Stimulated activated CD8-positive, alpha-beta memory T cell treated with anti-CD3 and anti-CD28 coated beads, Interleukin-7, amount 100 ng/mL, for 1 hour (primary cell): ENCODE measurements around the gene SLC38A6.

Experiments used
- DNase-seq, 2 donors: peaks; one replicate each; pipeline ENCODE4 v3.0.0-alpha.2; 2020; ENCODE audit warnings: low read depth in 2 of 2

Gene SLC38A6

DNA sequence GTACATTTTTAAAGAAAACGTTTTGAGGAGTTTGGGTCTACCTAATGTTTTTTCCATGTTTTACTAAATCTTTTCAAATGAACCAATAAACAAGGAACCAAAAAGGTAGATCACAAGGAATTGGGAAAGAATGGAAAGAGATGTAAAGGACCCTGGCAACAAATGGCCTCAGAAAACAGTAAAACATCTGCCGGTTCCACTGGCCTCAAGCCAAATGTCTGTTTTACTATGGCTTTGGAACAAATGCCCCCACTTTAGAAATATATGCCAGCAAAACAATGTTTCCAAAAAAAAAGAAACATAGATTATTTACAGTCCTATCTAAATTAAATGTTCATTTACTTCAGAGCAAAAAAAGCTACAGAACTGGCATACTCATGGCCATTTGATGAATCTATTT is 3.2 kb upstream of the SLC38A6 start:
- DNase-seq = no peak

GRCh38 chr14:60981633-60982455 is 799 bp downstream of the SLC38A6 start:
- DNase-seq = no peak

DNA sequence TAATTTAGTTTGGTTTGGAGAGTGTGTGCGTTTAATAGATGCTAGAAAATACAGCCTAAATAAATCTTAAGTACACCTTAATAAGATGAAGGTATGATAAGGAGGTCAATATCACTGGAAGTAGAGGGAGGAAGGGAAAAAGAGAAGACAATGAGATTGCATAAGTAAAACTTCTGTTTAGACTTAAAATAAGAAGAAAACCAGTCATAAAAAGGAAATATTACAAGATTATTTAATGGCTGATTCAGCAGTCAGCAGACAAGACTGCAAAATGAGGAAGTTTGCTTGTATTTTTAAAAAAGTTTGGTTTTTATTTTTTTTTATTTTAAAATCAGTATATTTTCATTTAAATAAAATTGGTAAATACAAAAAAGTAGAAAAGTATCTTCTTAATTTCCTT is 3.2 kb downstream of the SLC38A6 start:
- DNase-seq = no peak

DNA sequence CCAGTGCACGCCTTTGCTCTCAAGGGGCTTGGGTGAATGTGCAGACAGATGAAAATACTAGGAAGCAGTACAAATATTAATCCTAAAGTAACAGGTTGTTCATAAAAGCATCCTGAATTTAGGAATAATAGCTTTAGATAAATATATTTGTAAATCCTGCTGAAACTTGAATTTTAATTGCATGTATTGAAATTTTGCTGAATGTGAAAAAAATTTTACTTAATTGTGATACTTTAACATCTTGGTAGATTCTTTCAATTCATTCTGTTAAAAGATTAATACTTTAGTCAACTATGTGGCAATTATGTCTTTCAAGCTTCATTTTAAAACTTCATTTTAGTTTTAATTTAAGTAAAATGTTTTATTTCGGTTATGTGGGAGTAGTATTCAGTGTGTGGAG is 5.5 kb downstream of the SLC38A6 start:
- DNase-seq = no peak

GRCh38 chr14:60989599-60989998 is 8.6 kb downstream of the SLC38A6 start:
- DNase-seq = no peak

- DNase-seq = no peak
These were observed 17.6 kb downstream of the SLC38A6 start for GRCh38 chr14:60998617-60999016.

DNA sequence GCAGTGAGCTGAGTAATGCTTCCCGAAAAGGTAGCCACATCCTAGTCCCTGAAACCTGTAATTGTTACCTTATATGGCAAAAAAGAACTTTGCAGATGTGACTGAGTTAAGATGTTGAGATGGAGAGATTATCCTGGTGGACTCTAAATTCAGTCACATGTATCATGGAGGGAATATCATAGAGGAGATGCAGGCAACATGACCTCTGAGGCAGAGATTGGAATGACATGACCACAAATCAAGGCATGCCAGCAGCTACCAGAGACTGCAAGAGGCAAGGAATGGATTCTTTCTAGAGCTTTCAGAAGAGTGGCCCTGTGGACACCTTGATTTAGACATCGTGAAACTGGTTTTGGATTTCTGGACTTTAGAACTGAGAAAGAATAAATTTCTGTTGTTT is 18.5 kb downstream of the SLC38A6 start:
- no peak for DNase-seq

DNA sequence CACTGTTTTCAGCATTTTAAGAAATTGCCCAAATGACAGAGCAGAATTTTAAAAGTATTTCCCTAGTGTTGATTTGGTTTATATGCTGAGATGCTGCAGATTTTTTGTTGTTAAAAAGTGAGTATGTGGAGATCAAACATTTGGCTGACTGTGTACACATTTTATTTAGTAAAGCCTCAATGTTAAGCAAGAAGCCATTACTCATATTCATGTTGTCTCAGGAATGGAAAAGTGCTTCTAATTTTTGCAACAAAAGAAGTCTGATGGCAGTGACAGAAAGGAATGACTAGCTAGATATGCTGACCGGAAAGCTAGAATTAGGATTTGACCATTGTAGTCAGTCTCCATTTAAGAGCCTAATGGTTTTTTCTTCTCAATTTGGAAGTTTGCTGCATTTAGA is 22.5 kb downstream of the SLC38A6 start:
- DNase-seq = no peak

GRCh38 chr14:61019537-61019936 is 38.5 kb downstream of the SLC38A6 start:
- no peak for DNase-seq

GRCh38 chr14:61025251-61026223 is 44.5 kb downstream of the SLC38A6 start:
- DNase-seq = peak in 1 of 2 donors; percentile 4

DNA sequence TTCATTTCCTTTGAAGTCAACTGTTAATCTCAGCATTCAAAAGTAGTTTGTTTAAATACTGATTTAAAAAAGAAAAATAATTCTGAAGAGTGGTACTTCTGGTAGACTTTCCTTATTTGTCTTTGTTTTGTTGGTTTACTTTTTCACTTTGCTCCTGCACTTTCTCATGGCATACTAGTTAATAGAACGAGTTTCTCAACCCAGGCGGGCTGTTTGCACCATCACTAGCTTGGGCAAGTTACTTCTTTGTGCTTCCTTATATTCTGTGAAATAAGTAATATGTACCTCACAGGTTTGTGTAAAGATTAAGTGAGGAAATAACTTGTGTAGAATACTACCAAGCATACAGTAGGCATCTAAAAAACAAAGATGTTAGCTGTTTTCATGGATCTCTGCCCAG is 45.5 kb downstream of the SLC38A6 start:
- no peak for DNase-seq

DNA sequence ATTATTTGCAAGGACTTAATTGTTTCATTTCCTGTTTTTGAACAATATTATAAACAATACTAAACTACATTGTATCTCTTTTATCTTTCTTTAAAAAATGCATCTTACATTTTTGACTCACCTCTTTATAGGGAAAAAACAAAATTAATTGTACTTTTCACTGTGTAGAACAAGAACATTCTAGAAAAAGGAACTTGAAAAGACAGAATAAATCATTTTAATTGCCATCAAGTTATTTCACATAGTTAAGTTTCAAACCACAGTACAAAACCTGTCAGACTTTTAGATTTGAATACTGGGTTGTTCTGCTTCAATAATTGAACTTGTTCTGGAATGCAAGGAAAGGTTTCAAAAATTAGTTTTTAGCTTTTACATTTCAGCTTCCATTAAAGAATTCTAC is 50.0 kb downstream of the SLC38A6 start:
- DNase-seq = no peak

- DNase-seq = no peak
These were observed 52.0 kb downstream of the SLC38A6 start for GRCh38 chr14:61033054-61033453.

DNA sequence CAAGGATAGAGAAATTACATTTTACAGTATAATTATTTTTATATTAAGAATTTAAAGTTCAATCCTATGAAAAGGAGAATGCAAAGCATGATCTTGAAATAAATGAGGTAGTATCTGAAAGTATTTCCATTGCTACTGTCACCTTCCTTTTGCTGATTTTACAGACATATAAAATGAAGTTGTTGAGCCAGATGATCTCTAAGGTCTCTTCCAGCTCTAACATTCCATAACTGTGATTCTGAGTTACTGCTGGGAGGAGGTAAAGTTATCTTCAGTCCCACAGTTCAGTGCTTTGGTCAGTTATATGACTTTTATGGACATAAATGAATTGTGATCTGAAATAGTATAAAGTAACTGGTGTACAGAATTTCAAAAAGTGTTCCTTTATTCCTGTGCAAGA is 52.8 kb downstream of the SLC38A6 start:
- no peak for DNase-seq

DNA sequence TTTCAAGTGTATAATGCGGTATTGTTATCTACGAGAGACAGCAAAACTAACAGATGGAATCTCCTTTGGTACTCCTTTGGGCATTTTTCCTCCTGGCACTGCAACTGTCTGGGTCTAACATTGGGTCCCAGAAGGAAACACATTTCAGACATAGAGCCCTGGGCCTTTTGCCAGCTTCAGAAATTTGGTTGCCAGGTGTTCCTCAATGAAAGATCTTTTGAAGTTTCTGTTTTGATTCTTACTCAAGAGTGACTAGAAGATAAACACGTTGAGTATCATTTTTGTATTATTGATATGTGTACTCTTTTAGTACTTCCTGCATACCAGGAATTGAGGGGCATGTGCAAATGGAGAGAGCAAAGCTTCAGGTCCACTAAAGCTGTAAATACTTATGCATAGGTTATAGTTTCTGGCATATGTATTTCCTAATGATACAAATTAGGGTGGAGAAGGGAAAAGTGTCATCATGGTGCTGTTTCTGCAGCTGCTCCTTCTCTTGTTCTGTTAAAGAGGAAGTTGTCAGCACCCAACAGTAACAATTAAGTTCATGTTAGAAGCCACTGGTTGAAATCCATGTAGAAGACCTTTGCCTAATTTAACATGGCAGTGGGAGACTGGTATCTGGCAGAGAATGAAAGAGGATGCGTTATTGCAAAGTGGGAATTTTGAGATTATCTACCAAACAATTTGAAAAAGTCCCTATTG is 53.5 kb downstream of the SLC38A6 start:
- DNase-seq = no peak

- no peak for DNase-seq
These were observed 56.2 kb downstream of the SLC38A6 start for GRCh38 chr14:61037215-61037614.

- no peak for DNase-seq
These were observed 60.7 kb downstream of the SLC38A6 start for GRCh38 chr14:61041704-61042103.

- DNase-seq = no peak
These were observed 61.2 kb downstream of the SLC38A6 start for GRCh38 chr14:61042220-61042619.

GRCh38 chr14:61043506-61043905 is 62.5 kb downstream of the SLC38A6 start:
- no peak for DNase-seq

DNA sequence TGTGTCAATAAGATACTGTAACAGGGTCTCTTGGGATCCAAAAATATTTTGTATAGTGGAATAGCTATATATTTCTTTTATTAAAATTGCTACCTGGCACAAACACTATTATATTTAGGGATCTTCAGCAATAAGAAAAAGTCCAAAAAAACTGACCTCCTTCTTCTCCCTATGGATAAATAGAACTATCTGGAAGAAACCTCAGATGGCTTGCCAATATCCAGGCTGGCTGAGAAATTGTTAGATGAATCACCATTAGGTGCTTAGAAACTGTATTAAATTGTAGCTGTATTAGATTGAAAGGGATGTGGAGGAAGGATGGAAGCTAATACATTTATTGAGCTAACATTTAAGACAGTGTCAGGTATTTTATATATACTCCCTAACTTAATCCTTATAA is 66.0 kb downstream of the SLC38A6 start:
- DNase-seq = no peak

DNA sequence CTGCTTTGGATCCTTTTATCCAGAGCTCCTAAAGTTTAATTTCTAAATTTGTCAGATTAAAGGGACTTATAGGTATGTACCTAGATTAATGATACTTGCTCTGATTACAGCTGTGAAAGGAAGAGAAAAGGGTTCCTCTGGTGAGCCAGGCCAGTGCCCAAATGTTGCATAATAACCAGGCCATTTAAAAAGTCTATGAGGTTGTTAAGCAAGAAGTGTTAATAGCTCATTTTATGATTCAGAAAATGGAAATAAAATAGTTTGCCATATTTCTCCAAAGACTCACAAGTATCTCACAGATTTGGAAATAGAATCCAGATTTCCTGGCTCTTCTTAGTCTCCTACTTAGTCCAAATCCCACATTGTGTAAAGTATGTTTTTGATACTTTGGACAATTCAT is 67.6 kb downstream of the SLC38A6 start:
- DNase-seq = no peak

DNA sequence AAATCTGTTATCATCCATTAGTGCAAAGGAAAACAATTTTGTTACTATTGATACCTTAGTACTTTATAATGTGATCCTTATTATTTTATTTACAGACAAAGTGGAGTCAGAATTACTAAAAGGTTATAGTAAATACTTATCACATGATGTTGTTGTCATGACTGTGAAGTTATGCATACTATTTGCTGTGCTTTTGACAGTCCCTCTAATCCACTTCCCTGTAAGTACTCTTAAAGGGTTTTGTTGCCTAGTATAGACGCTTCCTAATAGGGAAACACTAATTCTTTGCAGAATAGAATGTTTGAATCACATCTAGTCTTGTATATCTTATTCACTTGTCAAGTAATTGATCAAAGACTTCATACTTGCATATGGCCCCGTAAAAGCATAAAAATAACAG is 69.4 kb downstream of the SLC38A6 start:
- no peak for DNase-seq
